ENCODE results near the gene RUVBL2.

DNA sequence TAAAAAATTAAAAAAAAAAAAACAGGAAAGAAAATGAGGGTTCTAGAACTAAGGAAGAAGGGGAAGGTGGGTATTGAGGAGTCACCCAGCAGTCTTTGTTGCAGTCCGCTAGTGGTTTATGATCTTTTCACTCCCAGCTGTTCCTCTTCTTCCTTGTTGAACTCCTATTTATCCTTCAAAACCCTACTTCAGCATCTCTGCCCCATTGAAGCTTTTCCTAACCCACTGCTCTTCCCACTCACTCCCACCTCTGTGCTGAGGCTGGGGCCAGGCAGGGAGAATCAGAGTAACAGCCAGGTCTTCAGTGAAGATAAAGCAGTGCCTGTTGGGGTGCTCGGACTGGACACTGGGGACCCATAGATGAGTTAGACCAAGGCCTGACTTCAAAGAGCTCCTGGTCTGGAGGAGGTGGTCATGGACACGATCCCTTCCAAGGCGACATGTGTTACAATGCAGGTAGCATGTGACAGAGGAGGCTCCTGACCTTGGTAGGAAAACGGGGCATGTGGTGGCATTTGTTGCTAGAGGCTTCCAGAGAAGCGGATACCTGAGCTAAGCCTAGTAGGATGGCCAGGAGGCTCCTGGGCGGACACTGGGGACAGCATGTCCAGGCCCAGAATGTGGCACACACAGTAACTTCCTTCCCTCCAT, 11.4 kb downstream of the RUVBL2 start:
- TF ChIP-seq, protein P1, sequence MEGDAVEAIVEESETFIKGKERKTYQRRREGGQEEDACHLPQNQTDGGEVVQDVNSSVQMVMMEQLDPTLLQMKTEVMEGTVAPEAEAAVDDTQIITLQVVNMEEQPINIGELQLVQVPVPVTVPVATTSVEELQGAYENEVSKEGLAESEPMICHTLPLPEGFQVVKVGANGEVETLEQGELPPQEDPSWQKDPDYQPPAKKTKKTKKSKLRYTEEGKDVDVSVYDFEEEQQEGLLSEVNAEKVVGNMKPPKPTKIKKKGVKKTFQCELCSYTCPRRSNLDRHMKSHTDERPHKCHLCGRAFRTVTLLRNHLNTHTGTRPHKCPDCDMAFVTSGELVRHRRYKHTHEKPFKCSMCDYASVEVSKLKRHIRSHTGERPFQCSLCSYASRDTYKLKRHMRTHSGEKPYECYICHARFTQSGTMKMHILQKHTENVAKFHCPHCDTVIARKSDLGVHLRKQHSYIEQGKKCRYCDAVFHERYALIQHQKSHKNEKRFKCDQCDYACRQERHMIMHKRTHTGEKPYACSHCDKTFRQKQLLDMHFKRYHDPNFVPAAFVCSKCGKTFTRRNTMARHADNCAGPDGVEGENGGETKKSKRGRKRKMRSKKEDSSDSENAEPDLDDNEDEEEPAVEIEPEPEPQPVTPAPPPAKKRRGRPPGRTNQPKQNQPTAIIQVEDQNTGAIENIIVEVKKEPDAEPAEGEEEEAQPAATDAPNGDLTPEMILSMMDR (IDR thresholded peaks at IDR 0.05), result no peak
- no peak for TF ChIP-seq POLR2A (IDR thresholded peaks at IDR 0.05)
- TF ChIP-seq EP300 (IDR thresholded peaks at IDR 0.05), result no peak

Data from tibial nerve (tissue), 4 donors.